ENCODE data around the gene PHF8. TPM values are rescaled to one million over a fixed set of nuclear protein-coding genes. Genes with fewer than 3 reads are reported as not detected.

Gene PHF8
- polyA plus RNA-seq, 3 donors: 10.5 to 20.3 (median 11.9) TPM

DNA sequence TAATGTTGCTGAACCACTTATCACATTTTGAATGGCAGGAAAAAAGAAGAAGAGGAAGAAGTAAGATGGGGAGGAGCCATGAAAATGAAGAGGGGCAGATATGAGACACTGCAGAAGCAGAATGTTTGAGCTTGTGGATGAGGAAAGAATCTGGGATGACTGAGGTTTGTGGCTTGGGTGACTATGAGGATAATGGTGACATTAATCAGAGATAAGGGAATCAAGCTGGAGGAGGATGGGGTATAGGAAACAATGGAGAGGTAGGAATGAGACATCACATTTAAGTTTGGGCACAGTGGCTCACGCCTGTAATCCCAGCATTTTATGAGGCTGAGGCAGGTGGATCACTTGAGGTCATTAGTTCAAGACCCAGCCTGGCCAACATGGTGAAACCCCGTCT is 19.1 kb upstream of the PHF8 start:
- H3K36me3 ChIP-seq (replicated peaks in 1 of 2; ENCODE audit: control insufficient read depth in 1 of 2, insufficient read depth in 2 of 2, low read length in 2 of 2): no peaks in the 10 kb centered on the region
- intact Hi-C loops (cut with micrococcal nuclease): no loop called here

DNA sequence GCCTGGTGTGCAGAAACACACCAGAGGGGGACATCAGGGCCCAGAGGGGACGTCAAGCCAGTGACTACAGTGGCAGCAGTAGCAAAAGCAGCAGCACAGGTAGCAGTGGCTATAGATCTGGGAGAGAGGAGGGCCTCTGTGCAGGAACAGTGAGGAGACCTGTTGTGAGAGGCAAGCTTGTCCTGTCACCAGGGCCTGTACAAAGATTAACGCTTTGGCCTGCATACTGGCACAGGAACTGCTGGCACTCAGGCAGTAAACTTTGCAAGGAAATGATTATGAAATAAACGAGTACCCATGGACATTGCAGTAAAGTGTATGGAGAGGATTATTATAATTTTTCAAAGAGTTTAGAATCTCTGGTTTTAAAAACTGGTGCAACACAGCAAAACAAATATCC is 5.5 kb upstream of the PHF8 start:
- DNase-seq: no peak
- no peaks in the 10 kb centered on the region for H3K27me3 ChIP-seq (ENCODE audit: control insufficient read depth in 2 of 2, insufficient read depth in 2 of 2, low read length in 2 of 2)
- TF ChIP-seq, protein P1, sequence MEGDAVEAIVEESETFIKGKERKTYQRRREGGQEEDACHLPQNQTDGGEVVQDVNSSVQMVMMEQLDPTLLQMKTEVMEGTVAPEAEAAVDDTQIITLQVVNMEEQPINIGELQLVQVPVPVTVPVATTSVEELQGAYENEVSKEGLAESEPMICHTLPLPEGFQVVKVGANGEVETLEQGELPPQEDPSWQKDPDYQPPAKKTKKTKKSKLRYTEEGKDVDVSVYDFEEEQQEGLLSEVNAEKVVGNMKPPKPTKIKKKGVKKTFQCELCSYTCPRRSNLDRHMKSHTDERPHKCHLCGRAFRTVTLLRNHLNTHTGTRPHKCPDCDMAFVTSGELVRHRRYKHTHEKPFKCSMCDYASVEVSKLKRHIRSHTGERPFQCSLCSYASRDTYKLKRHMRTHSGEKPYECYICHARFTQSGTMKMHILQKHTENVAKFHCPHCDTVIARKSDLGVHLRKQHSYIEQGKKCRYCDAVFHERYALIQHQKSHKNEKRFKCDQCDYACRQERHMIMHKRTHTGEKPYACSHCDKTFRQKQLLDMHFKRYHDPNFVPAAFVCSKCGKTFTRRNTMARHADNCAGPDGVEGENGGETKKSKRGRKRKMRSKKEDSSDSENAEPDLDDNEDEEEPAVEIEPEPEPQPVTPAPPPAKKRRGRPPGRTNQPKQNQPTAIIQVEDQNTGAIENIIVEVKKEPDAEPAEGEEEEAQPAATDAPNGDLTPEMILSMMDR (IDR thresholded peaks at IDR 0.05): no peak
- WGBS (ENCODE audit: insufficient coverage): no CpG with 5 or more reads among the region's 3 CpGs
- intact Hi-C loops (cut with micrococcal nuclease): loop anchor here in 1 of 2 donors (10.0 kb wide), 2 partner anchors 365 to 765 kb away; partner anchors contain the start of gene HUWE1
- no peak overlapping the region for H3K27ac ChIP-seq (ENCODE audit: low read depth in 1 of 2, low read length in 2 of 2)
- H3K4me3 ChIP-seq (replicated peaks in 1 of 3; ENCODE audit: low read depth in 2 of 3, low read length in 3 of 3): no peak overlapping the region
- H3K27me3 Mint-ChIP-seq (ENCODE audit: low read depth in 3 of 3): peaks cover 0 to 7% (median 1%) of the 10 kb centered on the region in 3 donors
- H4K20me1 ChIP-seq (ENCODE audit: insufficient read depth, low read length): no peaks in the 10 kb centered on the region
- no peak overlapping the region for H3K9ac ChIP-seq (ENCODE audit: insufficient read depth, low read length, poor library complexity, severe bottlenecking)
- peak overlapping the region in 4 of 7 donors; percentile 19 to 54 (median 38) for H3K27ac Mint-ChIP-seq
- peaks cover 0 to 13% (median 11%) of the 10 kb centered on the region in 7 donors for H3K9me3 Mint-ChIP-seq
- no peaks in the 10 kb centered on the region for H3K36me3 ChIP-seq (replicated peaks in 1 of 2; ENCODE audit: control insufficient read depth in 1 of 2, insufficient read depth in 2 of 2, low read length in 2 of 2)
- H3K4me1 Mint-ChIP-seq: peaks cover 15% of the 10 kb centered on the region
- H3K79me2 ChIP-seq (ENCODE audit: insufficient read depth, low read length): no peaks in the 10 kb centered on the region
- no peaks in the 10 kb centered on the region for H3K36me3 Mint-ChIP-seq
- H3K4me3 Mint-ChIP-seq: no peak overlapping the region
- no peaks in the 10 kb centered on the region for H3K9me3 ChIP-seq (replicated peaks in 1 of 2; ENCODE audit: control insufficient read depth in 1 of 2, insufficient read depth in 1 of 2, low read length in 2 of 2)
- H3K4me2 ChIP-seq (replicated peaks; ENCODE audit: extremely low read depth, low read length, poor library complexity, severe bottlenecking): no peak overlapping the region
- H2AFZ ChIP-seq (ENCODE audit: insufficient read depth, low read depth, low read length, poor library complexity, severe bottlenecking): peak overlapping the region; percentile 70
- H3K4me1 ChIP-seq (ENCODE audit: control insufficient read depth in 1 of 2, insufficient read depth in 2 of 2, low read length in 2 of 2): peaks cover 3 to 7% of the 10 kb centered on the region in 2 donors

More for the DNA sequence above, 19.1 kb upstream of the PHF8 start:
- H3K4me2 ChIP-seq (replicated peaks; ENCODE audit: extremely low read depth, low read length, poor library complexity, severe bottlenecking): no peak overlapping the region
- H3K27ac ChIP-seq (ENCODE audit: low read depth in 1 of 2, low read length in 2 of 2): no peak overlapping the region
- H4K20me1 ChIP-seq (ENCODE audit: insufficient read depth, low read length): no peaks in the 10 kb centered on the region
- H2AFZ ChIP-seq (ENCODE audit: insufficient read depth, low read depth, low read length, poor library complexity, severe bottlenecking): no peak overlapping the region
- DNase-seq: no peak
- peak overlapping the region in 1 of 7 donors; percentile 44 for H3K27ac Mint-ChIP-seq
- H3K9me3 ChIP-seq (replicated peaks in 1 of 2; ENCODE audit: control insufficient read depth in 1 of 2, insufficient read depth in 1 of 2, low read length in 2 of 2): no peaks in the 10 kb centered on the region
- H3K4me1 Mint-ChIP-seq: peaks cover 4% of the 10 kb centered on the region
- H3K36me3 Mint-ChIP-seq: no peaks in the 10 kb centered on the region
- H3K4me3 ChIP-seq (replicated peaks in 1 of 3; ENCODE audit: low read depth in 2 of 3, low read length in 3 of 3): no peak overlapping the region
- no CpG with 5 or more reads among the region's 2 CpGs for WGBS (ENCODE audit: insufficient coverage)
- no peak overlapping the region for H3K9ac ChIP-seq (ENCODE audit: insufficient read depth, low read length, poor library complexity, severe bottlenecking)
- no peaks in the 10 kb centered on the region for H3K27me3 ChIP-seq (ENCODE audit: control insufficient read depth in 2 of 2, insufficient read depth in 2 of 2, low read length in 2 of 2)
- H3K27me3 Mint-ChIP-seq (ENCODE audit: low read depth in 3 of 3): peaks cover 0 to 3% (median 0%) of the 10 kb centered on the region in 3 donors
- H3K4me3 Mint-ChIP-seq: no peak overlapping the region
- peaks cover 0 to 9% (median 0%) of the 10 kb centered on the region in 7 donors for H3K9me3 Mint-ChIP-seq
- TF ChIP-seq, protein P1 (IDR thresholded peaks at IDR 0.05): no peak
- H3K4me1 ChIP-seq (ENCODE audit: control insufficient read depth in 1 of 2, insufficient read depth in 2 of 2, low read length in 2 of 2): no peaks in the 10 kb centered on the region
- no peaks in the 10 kb centered on the region for H3K79me2 ChIP-seq (ENCODE audit: insufficient read depth, low read length)

Data from CD14-positive monocyte (primary cell).